Measurements from ENCODE around the gene NTM. TPM values are rescaled to one million over a fixed set of nuclear protein-coding genes. Genes with fewer than 3 reads are reported as not detected.

NTM gene
- total and polyA plus RNA-seq, 2 donors (not counting 3 experiments of a cell fraction or from before 2014, with no cell fraction given): 1.00 to 1.1 TPM

DNA sequence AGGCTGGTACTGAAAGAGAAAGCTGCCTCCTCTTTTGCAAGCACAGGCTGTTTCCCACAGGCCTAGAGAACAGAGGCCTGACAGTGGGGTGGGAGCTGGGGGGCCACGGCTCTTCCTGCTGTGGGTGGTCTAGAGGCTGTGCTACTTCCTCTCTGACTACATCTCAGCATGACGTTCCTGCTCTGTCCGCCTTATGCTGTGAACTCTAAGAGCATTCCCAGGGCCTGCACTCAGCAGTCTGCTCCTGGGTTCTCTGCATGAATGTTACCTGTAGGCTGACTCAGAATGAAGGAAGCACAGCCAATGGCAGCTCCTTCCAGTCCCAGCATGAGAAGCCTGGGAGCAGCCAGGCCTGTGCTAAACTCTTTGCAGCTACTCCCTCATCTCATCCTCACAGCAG is 534.3 kb downstream of the NTM start:
- no peak for FAIRE-seq
- TF ChIP-seq MYC (IDR thresholded peaks at IDR 0.05; ENCODE audit: low read depth, low read length): no peak
- Histone ChIP-seq H3K27ac (ENCODE audit: insufficient read depth, low read depth, low read length) (no peak overlapping the region), H3K4me3 (replicated peaks in 1 of 3; ENCODE audit: insufficient read depth in 1 of 3, low read depth in 1 of 3, low read length in 3 of 3) (no peak overlapping the region), H3K4me1 (ENCODE audit: control insufficient read depth, extremely low read depth, insufficient read depth, low read length) (no peaks in the 10 kb centered on the region), H4K20me1 (replicated peaks; ENCODE audit: control insufficient read depth, extremely low read depth, insufficient read depth, low read length) (no peaks in the 10 kb centered on the region), H3K9me1 (replicated peaks; ENCODE audit: control insufficient read depth, extremely low read depth, insufficient read depth, low read length) (no peaks in the 10 kb centered on the region), H3K27me3 (ENCODE audit: control insufficient read depth in 2 of 2, insufficient read depth in 2 of 2, low read length in 2 of 2) (peaks cover 0 to 12% of the 10 kb centered on the region in 2 experiments), H3K79me2 (ENCODE audit: control insufficient read depth, insufficient read depth, low read length) (no peaks in the 10 kb centered on the region), H3K9ac (replicated peaks; ENCODE audit: extremely low read depth, insufficient read depth, low read length) (no peak overlapping the region), H3K36me3 (ENCODE audit: control insufficient read depth in 2 of 2, extremely low read depth in 1 of 2, insufficient read depth in 2 of 2, low read length in 2 of 2) (no peaks in the 10 kb centered on the region), H3K9me3 (replicated peaks; ENCODE audit: control insufficient read depth, insufficient read depth, low read length) (no peaks in the 10 kb centered on the region), H2AFZ (ENCODE audit: low read depth, low read length) (no peak overlapping the region), H3K4me2 (ENCODE audit: insufficient read depth, low read length) (no peak overlapping the region)
- dilution Hi-C loops (cut with MboI; ENCODE audit: extremely low pct_ligation_motif_present, low sequenced_read_pairs) (loop anchor here (25.0 kb wide), 1 partner anchor 167 kb away; no protein-coding TSS in a partner anchor), intact Hi-C loops (cut with micrococcal nuclease) (no loop called here)
- no peak for DNase-seq (ENCODE audit: low read depth, low spot score)
- no TSS peak for BruUV-seq (replicated peaks)
- POLR2A ChIA-PET: no interaction called here
- CTCF ChIA-PET: interaction anchor here (0.6 to 2.8 kb wide), 4 partner anchors 33 to 963 kb away, joined by 3 to 10 read pairs (median 6); no protein-coding TSS in a partner anchor

- DNase-seq (ENCODE audit: low read depth, low spot score) (no peak), FAIRE-seq (no peak)
- Histone ChIP-seq H3K36me3 (ENCODE audit: control insufficient read depth in 2 of 2, extremely low read depth in 1 of 2, insufficient read depth in 2 of 2, low read length in 2 of 2) (no peaks in the 10 kb centered on the region), H3K9me3 (replicated peaks; ENCODE audit: control insufficient read depth, insufficient read depth, low read length) (no peaks in the 10 kb centered on the region), H2AFZ (ENCODE audit: low read depth, low read length) (no peak overlapping the region), H3K27me3 (ENCODE audit: control insufficient read depth in 2 of 2, insufficient read depth in 2 of 2, low read length in 2 of 2) (peaks cover 0 to 11% of the 10 kb centered on the region in 2 experiments), H3K27ac (ENCODE audit: insufficient read depth, low read depth, low read length) (no peak overlapping the region), H4K20me1 (replicated peaks; ENCODE audit: control insufficient read depth, extremely low read depth, insufficient read depth, low read length) (no peaks in the 10 kb centered on the region), H3K4me1 (ENCODE audit: control insufficient read depth, extremely low read depth, insufficient read depth, low read length) (peaks cover 5% of the 10 kb centered on the region), H3K9ac (replicated peaks; ENCODE audit: extremely low read depth, insufficient read depth, low read length) (no peak overlapping the region), H3K4me3 (replicated peaks in 1 of 3; ENCODE audit: insufficient read depth in 1 of 3, low read depth in 1 of 3, low read length in 3 of 3) (no peak overlapping the region), H3K9me1 (replicated peaks; ENCODE audit: control insufficient read depth, extremely low read depth, insufficient read depth, low read length) (no peaks in the 10 kb centered on the region), H3K4me2 (ENCODE audit: insufficient read depth, low read length) (no peak overlapping the region), H3K79me2 (ENCODE audit: control insufficient read depth, insufficient read depth, low read length) (no peaks in the 10 kb centered on the region)
- intact Hi-C loops (cut with micrococcal nuclease): no loop called here
- CTCF ChIA-PET: interaction anchor here (1.1 to 8.8 kb wide), 6 partner anchors 39 to 1034 kb away, joined by 3 to 263 read pairs (median 14); no protein-coding TSS in a partner anchor
- dilution Hi-C loops (cut with MboI; ENCODE audit: extremely low pct_ligation_motif_present, low sequenced_read_pairs): loop anchor here (25.0 kb wide), 1 partner anchor 170 kb away; no protein-coding TSS in a partner anchor
- no TSS peak for BruUV-seq (replicated peaks)
- TF ChIP-seq POLR2AphosphoS5 (IDR thresholded peaks at IDR 0.05; ENCODE audit: insufficient read depth, low read depth, low read length) (no peak), MYC (IDR thresholded peaks at IDR 0.05; ENCODE audit: low read depth, low read length) (no peak), FOS (IDR thresholded peaks at IDR 0.05; ENCODE audit: borderline replicate concordance, insufficient read depth, low read length) (no peak), GATA2 (IDR thresholded peaks at IDR 0.05; ENCODE audit: insufficient read depth, insufficient read length, low read depth, low read length) (no peak), EZH2 (IDR thresholded peaks at IDR 0.05; ENCODE audit: borderline replicate concordance, low read depth, low read length, severe bottlenecking) (no peak), JUN (IDR thresholded peaks at IDR 0.05; ENCODE audit: borderline replicate concordance, insufficient read depth, insufficient read length, low read depth) (no peak), POLR2A (IDR thresholded peaks at IDR 0.05; ENCODE audit: low read depth, low read length) (no peak)
- TF ChIP-seq, protein P1, sequence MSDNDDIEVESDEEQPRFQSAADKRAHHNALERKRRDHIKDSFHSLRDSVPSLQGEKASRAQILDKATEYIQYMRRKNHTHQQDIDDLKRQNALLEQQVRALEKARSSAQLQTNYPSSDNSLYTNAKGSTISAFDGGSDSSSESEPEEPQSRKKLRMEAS (IDR thresholded peaks at IDR 0.05; ENCODE audit: insufficient read depth, insufficient read length): no peak
- TF ChIP-seq, protein P2, sequence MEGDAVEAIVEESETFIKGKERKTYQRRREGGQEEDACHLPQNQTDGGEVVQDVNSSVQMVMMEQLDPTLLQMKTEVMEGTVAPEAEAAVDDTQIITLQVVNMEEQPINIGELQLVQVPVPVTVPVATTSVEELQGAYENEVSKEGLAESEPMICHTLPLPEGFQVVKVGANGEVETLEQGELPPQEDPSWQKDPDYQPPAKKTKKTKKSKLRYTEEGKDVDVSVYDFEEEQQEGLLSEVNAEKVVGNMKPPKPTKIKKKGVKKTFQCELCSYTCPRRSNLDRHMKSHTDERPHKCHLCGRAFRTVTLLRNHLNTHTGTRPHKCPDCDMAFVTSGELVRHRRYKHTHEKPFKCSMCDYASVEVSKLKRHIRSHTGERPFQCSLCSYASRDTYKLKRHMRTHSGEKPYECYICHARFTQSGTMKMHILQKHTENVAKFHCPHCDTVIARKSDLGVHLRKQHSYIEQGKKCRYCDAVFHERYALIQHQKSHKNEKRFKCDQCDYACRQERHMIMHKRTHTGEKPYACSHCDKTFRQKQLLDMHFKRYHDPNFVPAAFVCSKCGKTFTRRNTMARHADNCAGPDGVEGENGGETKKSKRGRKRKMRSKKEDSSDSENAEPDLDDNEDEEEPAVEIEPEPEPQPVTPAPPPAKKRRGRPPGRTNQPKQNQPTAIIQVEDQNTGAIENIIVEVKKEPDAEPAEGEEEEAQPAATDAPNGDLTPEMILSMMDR (IDR thresholded peaks at IDR 0.05; ENCODE audit: extremely low read depth in 1 of 2, insufficient read depth in 1 of 2, low read depth in 1 of 2, low read length in 2 of 2): no peak
- POLR2A ChIA-PET: no interaction called here
These were observed 536.5 kb downstream of the NTM start for GRCh38 chr11:131906963-131907362.

All from endothelial cell of umbilical vein (primary cell).